Cardiac fibroblast (primary cell): ENCODE measurements around the gene DIS3L.
"Not testable (repeated sequence)": the region's sequence is repeated elsewhere in the genome, so short reads cannot be mapped to it uniquely, and the experiment has no call there.

ENCODE experiments used
- DNase-seq, 2 donors: peaks; one replicate each; pipeline versions ENCODE4 v3.0.0 to v3.0.0-alpha.2; 2010; ENCODE audit warnings: low read depth in 2 of 2
- H3K4me3 ChIP-seq, 2 donors: replicated peaks in 1 of 2; 1 replicate in 1 of 2; 2 replicates in 1 of 2; pipeline ENCODE4 v1.5.1; 2011; ENCODE audit warnings: low read depth in 2 of 2, low read length in 2 of 2, mild to moderate bottlenecking in 2 of 2, moderate library complexity in 1 of 2
- TF ChIP-seq, protein P1 (sequence below): IDR thresholded peaks from one replicate; pipeline ENCODE4 v1.5.1; 2011; ENCODE audit warnings: low read depth, mild to moderate bottlenecking, low read length, inconsistent platforms

DIS3L gene

DNA sequence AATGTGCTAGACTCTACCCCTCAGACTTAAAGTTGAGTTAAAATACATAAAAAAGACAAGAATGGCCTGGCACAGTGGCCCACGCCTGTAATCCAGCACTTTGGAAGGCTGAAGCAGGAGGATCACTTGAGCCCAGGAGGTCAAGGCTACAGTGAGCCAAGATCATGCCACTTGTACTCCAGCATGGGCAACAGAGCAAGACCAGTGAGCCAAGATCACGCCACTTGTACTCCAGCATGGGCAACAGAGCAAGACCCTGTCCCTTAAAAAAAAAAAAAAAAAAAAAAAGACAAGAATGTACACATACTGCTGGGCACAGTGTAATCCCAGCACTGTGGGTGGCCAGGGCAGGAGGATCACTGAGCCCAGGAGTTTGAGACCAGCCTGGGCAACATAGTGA is 17.4 kb downstream of the DIS3L start:
- TF ChIP-seq, protein P1, sequence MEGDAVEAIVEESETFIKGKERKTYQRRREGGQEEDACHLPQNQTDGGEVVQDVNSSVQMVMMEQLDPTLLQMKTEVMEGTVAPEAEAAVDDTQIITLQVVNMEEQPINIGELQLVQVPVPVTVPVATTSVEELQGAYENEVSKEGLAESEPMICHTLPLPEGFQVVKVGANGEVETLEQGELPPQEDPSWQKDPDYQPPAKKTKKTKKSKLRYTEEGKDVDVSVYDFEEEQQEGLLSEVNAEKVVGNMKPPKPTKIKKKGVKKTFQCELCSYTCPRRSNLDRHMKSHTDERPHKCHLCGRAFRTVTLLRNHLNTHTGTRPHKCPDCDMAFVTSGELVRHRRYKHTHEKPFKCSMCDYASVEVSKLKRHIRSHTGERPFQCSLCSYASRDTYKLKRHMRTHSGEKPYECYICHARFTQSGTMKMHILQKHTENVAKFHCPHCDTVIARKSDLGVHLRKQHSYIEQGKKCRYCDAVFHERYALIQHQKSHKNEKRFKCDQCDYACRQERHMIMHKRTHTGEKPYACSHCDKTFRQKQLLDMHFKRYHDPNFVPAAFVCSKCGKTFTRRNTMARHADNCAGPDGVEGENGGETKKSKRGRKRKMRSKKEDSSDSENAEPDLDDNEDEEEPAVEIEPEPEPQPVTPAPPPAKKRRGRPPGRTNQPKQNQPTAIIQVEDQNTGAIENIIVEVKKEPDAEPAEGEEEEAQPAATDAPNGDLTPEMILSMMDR, result no peak
- no peak for DNase-seq
- no peak overlapping the region for H3K4me3 ChIP-seq

DNA sequence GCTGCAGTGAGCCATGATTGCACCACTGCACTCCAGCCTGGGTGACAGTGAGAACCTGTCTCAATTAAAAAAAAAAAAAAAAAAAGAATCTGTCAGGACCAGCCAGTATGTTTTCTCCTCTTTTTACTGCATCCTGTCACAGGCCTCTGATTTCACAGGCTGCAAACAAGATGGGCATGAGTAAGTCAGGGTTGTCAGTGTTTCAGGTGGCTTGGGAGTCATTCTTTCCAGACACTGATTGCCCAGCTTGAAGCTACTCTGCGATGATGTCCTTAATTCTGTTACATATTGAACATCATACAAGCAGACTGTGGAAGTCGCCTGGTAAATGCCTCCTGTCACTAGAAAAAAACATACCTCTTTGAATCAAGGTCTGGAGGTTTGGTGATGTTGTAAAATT is 18.8 kb downstream of the DIS3L start:
- H3K4me3 ChIP-seq, result no peak overlapping the region
- TF ChIP-seq, protein P1, result no peak
- DNase-seq, result no peak

DNA sequence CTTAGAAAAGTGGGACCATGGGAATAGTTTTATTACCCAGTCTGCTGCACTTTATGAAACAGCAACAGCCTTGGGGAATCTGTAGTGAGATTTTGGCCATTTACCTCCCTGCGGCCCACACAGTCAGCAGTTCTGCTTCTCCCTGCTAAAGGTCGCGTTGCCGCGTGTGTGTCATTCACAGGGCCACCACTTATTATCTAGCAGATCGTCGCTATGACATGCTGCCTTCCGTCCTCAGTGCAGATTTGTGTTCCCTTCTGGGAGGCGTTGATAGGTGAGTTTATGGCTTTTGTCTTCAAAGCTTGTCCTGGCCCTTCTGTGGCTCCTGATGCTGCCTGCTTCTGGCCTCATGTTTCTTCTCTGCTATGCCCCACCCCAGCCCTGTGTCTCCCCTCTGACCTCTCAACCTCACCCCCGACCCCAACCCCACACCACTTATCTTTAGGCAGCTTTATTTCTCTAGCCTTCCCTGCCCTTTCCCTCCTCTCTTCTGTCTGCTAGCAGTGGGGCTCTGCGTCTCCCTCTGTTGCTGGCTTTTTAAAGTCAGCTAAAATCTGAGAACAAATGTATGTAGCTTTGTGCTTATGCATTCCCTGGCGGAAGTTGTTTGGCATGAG is 30.1 kb downstream of the DIS3L start:
- no peak for DNase-seq
- no peak overlapping the region for H3K4me3 ChIP-seq
- TF ChIP-seq, protein P1, result no peak

DNA sequence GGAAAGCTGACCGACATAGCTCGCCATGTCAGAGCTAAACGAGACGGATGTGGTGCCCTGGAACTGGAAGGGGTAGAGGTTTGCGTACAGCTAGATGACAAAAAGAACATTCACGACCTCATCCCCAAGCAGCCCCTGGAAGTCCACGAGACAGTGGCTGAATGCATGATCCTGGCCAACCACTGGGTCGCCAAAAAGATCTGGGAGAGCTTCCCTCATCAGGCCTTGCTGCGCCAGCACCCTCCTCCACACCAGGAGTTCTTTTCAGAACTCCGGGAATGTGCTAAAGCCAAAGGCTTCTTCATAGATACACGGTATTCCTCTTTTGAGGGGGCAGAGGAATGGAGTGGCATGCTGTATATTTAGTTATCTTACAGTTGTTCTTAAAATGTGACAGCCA is 32.7 kb downstream of the DIS3L start:
- TF ChIP-seq, protein P1, result no peak
- no peak for DNase-seq

DNA sequence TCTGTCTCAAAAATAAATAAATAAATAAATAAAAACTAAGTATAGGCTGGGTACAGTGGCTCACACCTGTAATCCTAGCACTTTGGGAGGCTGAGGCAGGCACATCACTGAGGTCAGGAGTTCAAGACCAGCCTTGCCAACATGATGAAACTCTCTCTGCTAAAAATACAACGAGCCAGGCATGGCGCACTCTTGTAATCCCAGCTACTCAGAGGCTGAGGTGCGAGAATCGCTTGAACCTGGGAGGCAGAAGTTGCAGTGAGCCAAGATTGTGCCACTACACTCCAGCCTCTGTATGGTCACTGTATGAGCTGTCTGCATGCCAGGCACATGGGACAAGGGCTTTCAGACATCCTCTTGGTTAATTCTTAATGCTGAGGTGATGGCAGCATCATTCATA is 34.4 kb downstream of the DIS3L start:
- no peak overlapping the region for H3K4me3 ChIP-seq
- TF ChIP-seq, protein P1, result no peak
- DNase-seq, result no peak

More for the DNA sequence above, 32.7 kb downstream of the DIS3L start:
- no peak overlapping the region for H3K4me3 ChIP-seq

DNA sequence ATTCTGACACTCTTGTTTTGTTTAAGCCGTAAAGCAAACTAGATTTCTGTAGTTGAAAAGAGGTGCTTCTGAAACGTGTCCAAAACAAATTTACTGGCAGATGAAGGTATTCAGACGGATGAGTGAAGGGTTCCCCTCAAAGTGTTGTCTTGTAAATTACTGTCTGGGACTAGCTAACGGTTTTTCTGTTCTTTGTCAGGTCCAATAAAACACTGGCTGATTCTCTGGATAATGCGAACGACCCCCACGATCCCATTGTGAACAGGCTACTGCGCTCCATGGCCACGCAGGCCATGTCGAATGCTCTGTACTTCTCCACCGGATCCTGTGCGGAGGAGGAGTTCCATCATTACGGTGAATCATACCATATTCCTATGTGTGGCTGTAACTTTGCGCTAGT is 35.4 kb downstream of the DIS3L start:
- TF ChIP-seq, protein P1, result no peak
- DNase-seq, result no peak
- no peak overlapping the region for H3K4me3 ChIP-seq

DNA sequence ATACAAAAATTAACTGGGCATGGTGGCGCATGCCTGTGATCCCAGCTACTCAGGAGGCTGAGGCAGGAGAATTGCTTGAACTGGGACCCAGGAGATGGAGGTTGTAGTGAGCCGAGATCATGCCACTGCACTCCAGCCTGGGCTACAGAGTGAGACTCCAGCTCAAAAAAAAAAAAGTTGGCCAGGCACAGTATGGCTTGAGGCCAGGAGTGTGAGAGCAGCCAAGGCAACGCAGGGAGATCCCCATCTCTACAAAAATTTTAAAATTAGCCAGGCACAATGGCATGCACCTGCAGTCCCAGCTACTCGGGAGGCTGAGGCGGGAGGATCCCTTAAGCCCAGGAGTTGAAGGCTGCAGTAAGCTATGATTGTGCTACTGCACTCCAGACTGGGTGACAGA is 55.2 kb downstream of the DIS3L start:
- DNase-seq, result not testable (repeated sequence)

More for the DNA sequence above, 55.2 kb downstream of the DIS3L start:
- H3K4me3 ChIP-seq, result not testable (repeated sequence)
